T-helper 2 cell treated with Interferon-gamma antibody and Interleukin-4, amounts not matched to agents 100 ng/mL and 5 ng/mL, for 36 hours (primary cell): ENCODE measurements around the gene RB1. TPM values are rescaled to one million over a fixed set of nuclear protein-coding genes. Genes with fewer than 3 reads are reported as not detected.

Source experiments
- intact Hi-C: fragments of 100-400 bp; cut with micrococcal nuclease; formaldehyde crosslinking; loops from one replicate; pipeline ENCODE4 v1.15.1; 2023
- total RNA-seq: library from RNA; stranded (reverse); gene quantifications from 2 replicates; pipeline ENCODE4 v1.2.3, GENCODE V29; 2022

RB1 gene
- total RNA-seq, 1 donor from 2014 or later = 40.0 TPM

DNA sequence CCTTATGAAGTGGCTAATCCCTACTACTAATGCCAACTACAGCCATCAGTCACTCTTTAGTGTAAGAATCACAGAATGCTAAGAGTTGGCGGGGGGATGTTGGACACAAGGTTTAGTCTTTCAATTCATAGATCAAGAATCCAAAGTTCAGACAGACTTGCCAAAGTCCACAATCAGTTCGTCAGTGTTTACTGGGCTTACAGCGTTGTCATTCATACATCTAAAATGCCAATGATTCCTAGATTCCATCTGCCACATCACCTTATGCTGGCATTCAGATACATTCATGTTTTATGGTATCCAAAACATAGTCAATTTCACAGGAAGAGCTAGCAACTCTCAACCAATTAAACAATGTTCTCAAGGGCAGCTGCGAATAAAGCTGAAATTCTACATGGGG, 211.2 kb downstream of the RB1 start:
- intact Hi-C loops = no loop called here

DNA sequence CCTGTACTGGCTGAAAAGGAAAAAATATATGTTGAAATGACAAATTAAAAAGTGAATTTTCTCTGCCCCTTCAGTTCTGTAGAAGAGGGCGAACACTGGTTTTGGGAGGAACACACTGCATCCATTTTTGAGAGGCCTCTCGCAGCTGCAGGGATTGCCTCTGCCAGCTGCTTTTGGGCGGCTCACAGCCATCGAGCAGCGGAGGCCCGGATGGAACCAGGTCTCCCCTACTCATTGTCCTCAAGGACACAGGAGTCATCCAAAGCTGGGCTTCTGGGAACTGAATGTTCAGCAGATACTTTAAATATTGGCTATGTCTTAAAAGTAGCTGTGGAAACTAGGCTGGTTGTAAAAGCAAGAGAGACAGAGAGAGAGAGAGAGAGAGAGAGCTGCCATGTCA, 212.2 kb downstream of the RB1 start:
- intact Hi-C loops = no loop called here

DNA sequence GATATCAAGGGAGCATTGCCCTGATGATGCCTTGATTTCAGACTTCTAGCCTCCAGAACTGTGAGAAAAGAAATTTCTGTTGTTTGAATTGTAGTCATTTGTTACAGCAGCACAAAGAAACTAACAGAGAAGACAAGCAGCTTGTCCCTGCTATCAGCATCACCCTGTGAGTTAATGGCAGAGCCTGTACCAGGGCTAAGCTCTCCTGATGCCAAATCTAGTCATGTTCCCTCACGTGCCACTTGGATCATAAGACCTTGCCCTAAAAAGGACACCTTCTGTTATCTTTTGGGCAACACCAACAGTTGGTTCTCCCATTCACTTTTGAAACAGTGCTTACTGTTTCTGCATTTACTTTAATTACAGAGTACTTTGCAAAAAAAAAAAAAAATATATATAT, 214.5 kb downstream of the RB1 start:
- intact Hi-C loops = no loop called here

DNA sequence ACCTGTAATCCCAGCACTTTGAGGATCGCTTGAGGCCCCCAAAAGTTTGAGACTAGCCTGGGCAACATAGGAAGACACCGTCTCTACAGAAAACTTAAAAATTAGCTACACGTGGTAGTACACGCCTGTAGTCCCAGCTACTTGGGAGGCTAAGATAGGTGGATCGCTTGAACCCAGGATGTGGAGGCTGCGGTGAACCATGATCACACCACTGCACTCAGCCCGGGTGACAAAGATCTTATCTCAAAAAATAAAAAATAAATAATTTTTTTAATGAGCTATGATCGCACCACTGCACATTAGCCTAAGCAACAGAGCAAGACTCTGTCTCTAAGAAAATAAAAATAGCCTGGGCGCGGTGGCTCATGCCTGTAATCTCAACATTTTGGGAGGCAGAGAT, 222.7 kb downstream of the RB1 start:
- intact Hi-C loops = no loop called here

DNA sequence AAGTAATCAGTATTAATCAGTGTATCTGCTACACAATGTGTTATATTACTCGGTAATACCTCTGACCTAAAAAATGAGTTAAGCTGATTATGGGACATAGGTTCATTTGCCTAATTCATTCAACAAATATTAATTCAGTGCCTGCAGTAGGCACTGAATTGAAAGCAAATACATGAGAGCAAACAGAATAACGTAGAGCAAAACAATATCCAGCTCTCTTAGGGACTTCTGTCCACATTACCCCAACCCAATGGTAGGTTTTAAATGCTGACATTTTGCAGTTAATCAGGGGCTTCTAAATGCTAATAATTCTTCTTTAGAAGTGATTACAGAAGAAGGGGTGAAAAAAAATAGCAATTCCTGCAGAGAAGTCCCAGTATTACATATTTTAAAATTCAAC, 224.4 kb downstream of the RB1 start:
- intact Hi-C loops = no loop called here

DNA sequence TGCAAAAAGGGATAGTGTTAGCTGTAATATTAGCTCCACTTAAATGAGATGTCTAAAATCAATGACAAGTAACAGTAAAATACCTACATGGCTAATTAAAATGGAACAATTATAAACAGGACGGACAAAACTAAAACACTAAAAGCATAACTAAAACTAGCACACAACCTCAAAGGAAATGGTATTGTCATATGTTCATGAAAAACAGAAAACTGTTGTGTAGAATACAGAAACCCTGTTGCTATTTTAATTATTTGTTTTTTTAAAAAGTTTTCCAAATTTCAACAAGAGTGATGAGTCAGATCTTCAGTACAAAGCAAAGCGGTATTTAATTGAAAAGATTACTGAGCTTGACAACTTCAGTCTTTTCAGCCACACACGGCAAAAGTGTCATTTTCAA, 225.2 kb downstream of the RB1 start:
- intact Hi-C loops = no loop called here

DNA sequence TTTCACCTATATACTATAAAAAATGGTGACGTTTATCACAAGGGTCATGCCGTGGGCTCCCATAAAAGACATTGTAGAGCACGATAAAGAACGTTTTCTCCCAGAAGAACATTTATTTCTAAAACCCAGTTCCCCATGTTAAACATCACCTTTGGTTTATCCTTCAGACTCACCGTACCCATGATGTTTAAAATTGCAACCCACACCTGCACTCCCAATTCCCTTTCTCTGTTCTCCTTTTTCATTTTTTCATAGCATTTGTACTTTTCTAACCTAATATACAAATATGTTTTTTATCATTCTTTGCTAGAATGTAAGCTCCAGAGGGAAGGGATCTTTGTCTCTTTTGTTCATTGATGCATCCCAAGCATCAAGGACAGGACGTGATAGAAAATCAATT, 227.3 kb downstream of the RB1 start:
- intact Hi-C loops = no loop called here

Other genes with a start within 250 kb of the RB1 start
- 58.3 and 65.1 TPM in 2 replicates for gene MED4, start 208.6 kb upstream of the RB1 start, total RNA-seq
- gene ITM2B, start 70.5 kb upstream of the RB1 start, total RNA-seq = 125 and 128 TPM in 2 replicates
- 29.8 and 30.3 TPM in 2 replicates for gene LPAR6, start 109.4 kb downstream of the RB1 start, total RNA-seq
- 19.3 and 21.3 TPM in 2 replicates for gene RCBTB2, start 229.3 kb downstream of the RB1 start, total RNA-seq